GM23338 (cell line): ENCODE measurements around the gene FHIT. TPM values are rescaled to one million over a fixed set of nuclear protein-coding genes. Genes with fewer than 3 reads are reported as not detected.

Experiments used
- ATAC-seq: fragments of 200-7000 bp; cut with Tn5 transposase; 3 replicates; pipeline ENCODE4 v1.9.1; 2020
- DNase-seq: peaks from one replicate; pipeline ENCODE4 v3.0.0-alpha.2; 2015; ENCODE audit warnings: low spot score
- H2AFZ ChIP-seq: fragments of 200-600 bp; sonication (generic); 2 replicates; pipeline ENCODE4 v1.8.0; 2016; ENCODE audit warnings: antibody characterized with exemption, mild to moderate bottlenecking, moderate library complexity
- H3F3A ChIP-seq: fragments of 200-600 bp; sonication (generic); replicated peaks from 2 replicates; pipeline ENCODE4 v1.8.0; 2017; ENCODE audit warnings: antibody characterized with exemption, mixed run types, low read depth
- H3K27ac ChIP-seq: fragments of 200-600 bp; sonication (generic); 2 replicates; pipeline ENCODE4 v1.6.1; 2016; ENCODE audit warnings: low read depth
- H3K27me3 ChIP-seq: fragments of 200-600 bp; sonication (generic); 2 replicates; pipeline ENCODE4 v1.8.0; 2016; ENCODE audit warnings: mild to moderate bottlenecking, mixed run types, moderate library complexity; ENCODE audit not compliant: insufficient read depth
- H3K36me3 ChIP-seq: fragments of 200-600 bp; sonication (generic); 2 replicates; pipeline ENCODE4 v1.8.0; 2016; ENCODE audit warnings: mild to moderate bottlenecking; ENCODE audit not compliant: insufficient read depth
- H3K4me1 ChIP-seq: fragments of 200-600 bp; sonication (generic); 2 replicates; pipeline ENCODE4 v1.8.0; 2016; ENCODE audit warnings: mild to moderate bottlenecking, moderate library complexity; ENCODE audit not compliant: insufficient read depth
- H3K4me2 ChIP-seq: fragments of 200-600 bp; sonication (generic); 2 replicates; pipeline ENCODE4 v1.7.1; 2017; ENCODE audit warnings: mixed run types
- H3K4me3 ChIP-seq: fragments of 200-600 bp; sonication (generic); 2 replicates; pipeline ENCODE4 v1.6.1; 2016; ENCODE audit warnings: mixed run types
- H3K79me2 ChIP-seq: fragments of 200-600 bp; sonication (generic); replicated peaks from 2 replicates; pipeline ENCODE4 v1.8.0; 2017; ENCODE audit warnings: mild to moderate bottlenecking; ENCODE audit not compliant: insufficient read depth
- H3K9me2 ChIP-seq: fragments of 200-600 bp; sonication (generic); 2 replicates; pipeline ENCODE4 v1.8.0; 2017; ENCODE audit not compliant: insufficient read depth
- H4K20me1 ChIP-seq: fragments of 200-600 bp; sonication (generic); replicated peaks from 2 replicates; pipeline ENCODE4 v1.8.0; 2017; ENCODE audit warnings: mild to moderate bottlenecking; ENCODE audit not compliant: insufficient read depth
- H3K27ac Mint-ChIP-seq: 2 replicates; pipeline ENCODE4 v1.8.0; 2020; ENCODE audit warnings: inconsistent platforms, mild to moderate bottlenecking, moderate library complexity, mixed read lengths
- H3K27me3 Mint-ChIP-seq: 3 replicates; pipeline ENCODE4 v1.8.0; 2022; ENCODE audit warnings: low read depth, mild to moderate bottlenecking, moderate library complexity, mixed read lengths, inconsistent platforms; ENCODE audit not compliant: insufficient read depth, poor library complexity
- H3K36me3 Mint-ChIP-seq: 3 replicates; pipeline ENCODE4 v1.8.0; 2021; ENCODE audit warnings: low read depth, mild to moderate bottlenecking, inconsistent platforms, moderate library complexity, mixed read lengths
- H3K4me1 Mint-ChIP-seq: 3 replicates; pipeline ENCODE4 v1.8.0; 2020; ENCODE audit warnings: mild to moderate bottlenecking, inconsistent platforms, mixed read lengths
- H3K4me3 Mint-ChIP-seq: 3 replicates; pipeline ENCODE4 v1.8.0; 2021; ENCODE audit warnings: moderate library complexity, mild to moderate bottlenecking, inconsistent platforms, mixed read lengths
- H3K9me3 Mint-ChIP-seq: 3 replicates; pipeline ENCODE4 v1.8.0; 2020; ENCODE audit warnings: moderate library complexity, mild to moderate bottlenecking, inconsistent platforms, mixed read lengths
- CREB1 ChIP-seq: fragments of 250-450 bp; sonication (Bioruptor Pico); IDR thresholded peaks from 2 replicates; pipeline ENCODE4 v1.5.0; 2020; ENCODE audit warnings: low read depth, mild to moderate bottlenecking, moderate library complexity
- ETS1 ChIP-seq: IDR thresholded peaks from 2 replicates; pipeline ENCODE4 v1.6.1; 2016; ENCODE audit warnings: antibody characterized with exemption
- EZH2 ChIP-seq: fragments of 200-600 bp; sonication (generic); IDR thresholded peaks from one replicate; pipeline ENCODE4 v1.8.0; 2017; ENCODE audit warnings: antibody characterized with exemption, mild to moderate bottlenecking, low read depth; ENCODE audit not compliant: unreplicated experiment
- EZH2phosphoT487 ChIP-seq: fragments of 200-600 bp; sonication (generic); IDR thresholded peaks from one replicate; pipeline ENCODE4 v1.8.1; 2018; ENCODE audit warnings: antibody characterized with exemption; ENCODE audit not compliant: unreplicated experiment
- JUNB ChIP-seq: IDR thresholded peaks from one replicate; pipeline ENCODE4 v1.6.1; 2016; ENCODE audit warnings: antibody characterized with exemption; ENCODE audit not compliant: unreplicated experiment
- NANOG ChIP-seq: IDR thresholded peaks from 2 replicates; pipeline ENCODE4 v1.6.1; 2016; ENCODE audit warnings: antibody characterized with exemption, borderline replicate concordance
- POLR2AphosphoS5 ChIP-seq: IDR thresholded peaks from 2 replicates; pipeline ENCODE4 v1.6.1; 2016; ENCODE audit warnings: antibody characterized with exemption, low read depth
- REST ChIP-seq: IDR thresholded peaks from one replicate; pipeline ENCODE4 v1.6.1; 2018; ENCODE audit warnings: antibody characterized with exemption; ENCODE audit not compliant: unreplicated experiment
- STAT1 ChIP-seq: IDR thresholded peaks from one replicate; pipeline ENCODE4 v1.6.1; 2016; ENCODE audit warnings: antibody characterized with exemption; ENCODE audit not compliant: unreplicated experiment
- ZNF114 ChIP-seq: fragments of 250-450 bp; sonication (Bioruptor Pico); IDR thresholded peaks from 2 replicates; pipeline ENCODE4 v1.5.0; 2020; ENCODE audit warnings: mild to moderate bottlenecking, moderate library complexity
- ZNF331 ChIP-seq: fragments of 250-450 bp; sonication (Bioruptor Pico); IDR thresholded peaks from 2 replicates; pipeline ENCODE4 v1.5.0; 2020; ENCODE audit warnings: low read depth, mild to moderate bottlenecking, moderate library complexity
- polyA plus RNA-seq: library from polyadenylated mRNA; unstranded; fragments of >200 nt; fragmentation: Nextera tagmentation; extraction: Ambion mirVana; gene quantifications from 2 replicates; pipeline ENCODE4 v1.2.1, GENCODE V29; 2016
- total RNA-seq: library from RNA; depleted of rRNA; stranded (reverse); fragments of >200 nt; shearing (Covaris generic); gene quantifications from 2 replicates; pipeline ENCODE4 v1.2.3, GENCODE V29; 2014
- TF ChIP-seq, protein P1 (sequence below): fragments of 250-450 bp; sonication (Bioruptor Pico); IDR thresholded peaks from 2 replicates; pipeline ENCODE4 v1.5.0; 2020; ENCODE audit warnings: mild to moderate bottlenecking, moderate library complexity
- TF ChIP-seq, protein P2 (sequence below), 2 experiments: fragments of 200-600 bp in 1 of 2; sonication (generic) in 1 of 2; conservative IDR thresholded peaks; 2 replicates each; pipeline versions ENCODE4 v1.5.1 to v1.6.1; 2016 to 2017; ENCODE audit warnings: antibody characterized with exemption in 2 of 2, low read depth in 2 of 2, mild to moderate bottlenecking in 2 of 2, moderate library complexity in 1 of 2

Gene FHIT
- total and polyA plus RNA-seq, 2 experiments from 2014 or later = 3.0 to 8.3 TPM

GRCh38 chr3:59774000-59774399 lies 1477.3 kb downstream of the FHIT start:
- H3K9me2 ChIP-seq = no peaks in the 10 kb centered on the region; the same call in 1 of the 2 replicates
- H3K27ac Mint-ChIP-seq = no peak overlapping the region
- peaks cover 6% of the 10 kb centered on the region; the same call in 1 of the 2 replicates for H3K4me1 ChIP-seq
- H3K36me3 Mint-ChIP-seq = no peaks in the 10 kb centered on the region
- H2AFZ ChIP-seq = no peak overlapping the region
- peaks cover 5% of the 10 kb centered on the region; the same call in 2 of the 3 replicates for H3K4me1 Mint-ChIP-seq
- no peak overlapping the region for H3K27ac ChIP-seq
- H3K4me3 ChIP-seq = no peak overlapping the region
- ATAC-seq (no peak), DNase-seq (no peak)
- no peaks in the 10 kb centered on the region for H3K79me2 ChIP-seq
- no peaks in the 10 kb centered on the region for H3K27me3 ChIP-seq
- no peaks in the 10 kb centered on the region for H3K9me3 Mint-ChIP-seq
- H4K20me1 ChIP-seq = no peaks in the 10 kb centered on the region
- no peaks in the 10 kb centered on the region for H3K36me3 ChIP-seq
- no peak for TF ChIP-seq CREB1 (CRISPR knock-in tag)
- TF ChIP-seq NANOG = no peak
- TF ChIP-seq ETS1 = no peak
- no peak for TF ChIP-seq EZH2phosphoT487
- no peak for TF ChIP-seq STAT1
- TF ChIP-seq, protein P1, sequence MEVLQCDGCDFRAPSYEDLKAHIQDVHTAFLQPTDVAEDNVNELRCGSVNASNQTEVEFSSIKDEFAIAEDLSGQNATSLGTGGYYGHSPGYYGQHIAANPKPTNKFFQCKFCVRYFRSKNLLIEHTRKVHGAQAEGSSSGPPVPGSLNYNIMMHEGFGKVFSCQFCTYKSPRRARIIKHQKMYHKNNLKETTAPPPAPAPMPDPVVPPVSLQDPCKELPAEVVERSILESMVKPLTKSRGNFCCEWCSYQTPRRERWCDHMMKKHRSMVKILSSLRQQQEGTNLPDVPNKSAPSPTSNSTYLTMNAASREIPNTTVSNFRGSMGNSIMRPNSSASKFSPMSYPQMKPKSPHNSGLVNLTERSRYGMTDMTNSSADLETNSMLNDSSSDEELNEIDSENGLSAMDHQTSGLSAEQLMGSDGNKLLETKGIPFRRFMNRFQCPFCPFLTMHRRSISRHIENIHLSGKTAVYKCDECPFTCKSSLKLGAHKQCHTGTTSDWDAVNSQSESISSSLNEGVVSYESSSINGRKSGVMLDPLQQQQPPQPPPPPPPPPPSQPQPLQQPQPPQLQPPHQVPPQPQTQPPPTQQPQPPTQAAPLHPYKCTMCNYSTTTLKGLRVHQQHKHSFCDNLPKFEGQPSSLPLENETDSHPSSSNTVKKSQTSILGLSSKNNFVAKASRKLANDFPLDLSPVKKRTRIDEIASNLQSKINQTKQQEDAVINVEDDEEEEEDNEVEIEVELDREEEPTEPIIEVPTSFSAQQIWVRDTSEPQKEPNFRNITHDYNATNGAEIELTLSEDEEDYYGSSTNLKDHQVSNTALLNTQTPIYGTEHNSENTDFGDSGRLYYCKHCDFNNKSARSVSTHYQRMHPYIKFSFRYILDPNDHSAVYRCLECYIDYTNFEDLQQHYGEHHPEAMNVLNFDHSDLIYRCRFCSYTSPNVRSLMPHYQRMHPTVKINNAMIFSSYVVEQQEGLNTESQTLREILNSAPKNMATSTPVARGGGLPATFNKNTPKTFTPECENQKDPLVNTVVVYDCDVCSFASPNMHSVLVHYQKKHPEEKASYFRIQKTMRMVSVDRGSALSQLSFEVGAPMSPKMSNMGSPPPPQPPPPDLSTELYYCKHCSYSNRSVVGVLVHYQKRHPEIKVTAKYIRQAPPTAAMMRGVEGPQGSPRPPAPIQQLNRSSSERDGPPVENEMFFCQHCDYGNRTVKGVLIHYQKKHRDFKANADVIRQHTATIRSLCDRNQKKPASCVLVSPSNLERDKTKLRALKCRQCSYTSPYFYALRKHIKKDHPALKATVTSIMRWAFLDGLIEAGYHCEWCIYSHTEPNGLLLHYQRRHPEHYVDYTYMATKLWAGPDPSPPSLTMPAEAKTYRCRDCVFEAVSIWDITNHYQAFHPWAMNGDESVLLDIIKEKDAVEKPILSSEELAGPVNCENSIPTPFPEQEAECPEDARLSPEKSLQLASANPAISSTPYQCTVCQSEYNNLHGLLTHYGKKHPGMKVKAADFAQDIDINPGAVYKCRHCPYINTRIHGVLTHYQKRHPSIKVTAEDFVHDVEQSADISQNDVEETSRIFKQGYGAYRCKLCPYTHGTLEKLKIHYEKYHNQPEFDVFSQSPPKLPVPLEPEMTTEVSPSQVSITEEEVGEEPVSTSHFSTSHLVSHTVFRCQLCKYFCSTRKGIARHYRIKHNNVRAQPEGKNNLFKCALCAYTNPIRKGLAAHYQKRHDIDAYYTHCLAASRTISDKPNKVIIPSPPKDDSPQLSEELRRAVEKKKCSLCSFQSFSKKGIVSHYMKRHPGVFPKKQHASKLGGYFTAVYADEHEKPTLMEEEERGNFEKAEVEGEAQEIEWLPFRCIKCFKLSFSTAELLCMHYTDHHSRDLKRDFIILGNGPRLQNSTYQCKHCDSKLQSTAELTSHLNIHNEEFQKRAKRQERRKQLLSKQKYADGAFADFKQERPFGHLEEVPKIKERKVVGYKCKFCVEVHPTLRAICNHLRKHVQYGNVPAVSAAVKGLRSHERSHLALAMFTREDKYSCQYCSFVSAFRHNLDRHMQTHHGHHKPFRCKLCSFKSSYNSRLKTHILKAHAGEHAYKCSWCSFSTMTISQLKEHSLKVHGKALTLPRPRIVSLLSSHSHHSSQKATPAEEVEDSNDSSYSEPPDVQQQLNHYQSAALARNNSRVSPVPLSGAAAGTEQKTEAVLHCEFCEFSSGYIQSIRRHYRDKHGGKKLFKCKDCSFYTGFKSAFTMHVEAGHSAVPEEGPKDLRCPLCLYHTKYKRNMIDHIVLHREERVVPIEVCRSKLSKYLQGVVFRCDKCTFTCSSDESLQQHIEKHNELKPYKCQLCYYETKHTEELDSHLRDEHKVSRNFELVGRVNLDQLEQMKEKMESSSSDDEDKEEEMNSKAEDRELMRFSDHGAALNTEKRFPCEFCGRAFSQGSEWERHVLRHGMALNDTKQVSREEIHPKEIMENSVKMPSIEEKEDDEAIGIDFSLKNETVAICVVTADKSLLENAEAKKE (CRISPR knock-in tag) = no peak
- TF ChIP-seq, protein P2, sequence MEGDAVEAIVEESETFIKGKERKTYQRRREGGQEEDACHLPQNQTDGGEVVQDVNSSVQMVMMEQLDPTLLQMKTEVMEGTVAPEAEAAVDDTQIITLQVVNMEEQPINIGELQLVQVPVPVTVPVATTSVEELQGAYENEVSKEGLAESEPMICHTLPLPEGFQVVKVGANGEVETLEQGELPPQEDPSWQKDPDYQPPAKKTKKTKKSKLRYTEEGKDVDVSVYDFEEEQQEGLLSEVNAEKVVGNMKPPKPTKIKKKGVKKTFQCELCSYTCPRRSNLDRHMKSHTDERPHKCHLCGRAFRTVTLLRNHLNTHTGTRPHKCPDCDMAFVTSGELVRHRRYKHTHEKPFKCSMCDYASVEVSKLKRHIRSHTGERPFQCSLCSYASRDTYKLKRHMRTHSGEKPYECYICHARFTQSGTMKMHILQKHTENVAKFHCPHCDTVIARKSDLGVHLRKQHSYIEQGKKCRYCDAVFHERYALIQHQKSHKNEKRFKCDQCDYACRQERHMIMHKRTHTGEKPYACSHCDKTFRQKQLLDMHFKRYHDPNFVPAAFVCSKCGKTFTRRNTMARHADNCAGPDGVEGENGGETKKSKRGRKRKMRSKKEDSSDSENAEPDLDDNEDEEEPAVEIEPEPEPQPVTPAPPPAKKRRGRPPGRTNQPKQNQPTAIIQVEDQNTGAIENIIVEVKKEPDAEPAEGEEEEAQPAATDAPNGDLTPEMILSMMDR (conservative IDR thresholded peaks at IDR 0.05; ENCODE audit: low read depth in 2 of 2) = no peak
- no peak for TF ChIP-seq REST
- TF ChIP-seq EZH2 = no peak
- TF ChIP-seq POLR2AphosphoS5 = no peak
- TF ChIP-seq ZNF331 (CRISPR knock-in tag) = no peak
- TF ChIP-seq JUNB = no peak
- TF ChIP-seq ZNF114 (CRISPR knock-in tag) = no peak
- H3K4me3 Mint-ChIP-seq = no peak overlapping the region
- no peak overlapping the region for H3K4me2 ChIP-seq
- H3K27me3 Mint-ChIP-seq = peaks cover 2% of the 10 kb centered on the region
- H3F3A ChIP-seq = no peaks in the 10 kb centered on the region
